ENCODE results near the gene ADAMTS16. TPM values are rescaled to one million over a fixed set of nuclear protein-coding genes. Genes with fewer than 3 reads are reported as not detected.
"Not testable (repeated sequence)": the region's sequence is repeated elsewhere in the genome, so short reads cannot be mapped to it uniquely, and the experiment has no call there.

ADAMTS16 gene
- polyA plus RNA-seq, 1 donor, result 1.2 TPM

DNA sequence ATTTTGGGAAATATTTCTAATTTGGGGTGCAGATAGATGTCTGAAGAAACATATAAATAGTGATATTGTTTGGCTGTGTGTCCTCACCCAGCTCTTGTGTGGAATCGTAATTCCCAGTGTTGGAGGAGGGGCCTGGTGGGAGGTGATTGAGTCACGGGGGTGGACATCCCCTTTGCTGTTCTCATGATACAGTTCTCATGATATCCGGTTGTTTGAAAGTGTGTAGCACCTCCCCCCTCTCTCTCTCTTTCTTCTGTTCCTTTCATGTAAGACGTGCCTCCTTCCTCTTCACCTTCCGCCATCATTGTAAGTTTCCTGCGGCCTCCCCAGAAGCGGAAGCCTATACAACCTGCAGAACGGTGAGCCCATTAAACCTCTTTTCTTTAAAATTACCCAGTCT is 11.4 kb upstream of the ADAMTS16 start:
- H3K9me3 ChIP-seq (ENCODE audit: control insufficient read depth, low read depth, low read length), result no peaks in the 10 kb centered on the region
- no peak overlapping the region for H3K27ac ChIP-seq (ENCODE audit: low read length)
- 60% methylated on average over 1 of the region's 8 CpGs for WGBS (ENCODE audit: insufficient coverage, low lambda C conversion rate)
- no peak for DNase-seq
- no peaks in the 10 kb centered on the region for H3K36me3 ChIP-seq (ENCODE audit: control insufficient read depth, insufficient read depth, low read length)
- H3K4me3 ChIP-seq (ENCODE audit: low read length), result no peak overlapping the region
- H3K27me3 ChIP-seq (ENCODE audit: control insufficient read depth, insufficient read depth, low read length), result no peaks in the 10 kb centered on the region
- H3K4me1 ChIP-seq (ENCODE audit: control insufficient read depth, insufficient read depth, low read length), result no peaks in the 10 kb centered on the region

DNA sequence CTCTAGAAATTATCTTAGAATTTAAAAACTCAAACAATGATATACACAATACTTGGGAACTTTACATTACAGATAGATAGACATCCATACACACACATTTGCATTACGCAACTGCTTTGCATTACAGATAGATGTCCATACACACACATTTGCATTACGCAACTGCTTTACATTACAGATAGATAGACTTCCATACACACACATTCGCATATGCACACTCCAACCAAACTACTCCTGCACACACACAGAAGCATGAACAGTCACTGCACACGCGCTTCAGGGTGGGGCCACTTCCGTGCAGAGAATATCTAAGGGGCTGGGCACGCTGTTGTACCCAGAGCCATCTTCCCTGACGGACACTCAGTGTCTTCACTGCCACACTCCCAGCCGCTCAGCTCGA is 7.9 kb upstream of the ADAMTS16 start:
- H3K9me3 ChIP-seq (ENCODE audit: control insufficient read depth, low read depth, low read length), result no peaks in the 10 kb centered on the region
- 0% methylated on average over 1 of the region's 10 CpGs for WGBS (ENCODE audit: insufficient coverage, low lambda C conversion rate)

DNA sequence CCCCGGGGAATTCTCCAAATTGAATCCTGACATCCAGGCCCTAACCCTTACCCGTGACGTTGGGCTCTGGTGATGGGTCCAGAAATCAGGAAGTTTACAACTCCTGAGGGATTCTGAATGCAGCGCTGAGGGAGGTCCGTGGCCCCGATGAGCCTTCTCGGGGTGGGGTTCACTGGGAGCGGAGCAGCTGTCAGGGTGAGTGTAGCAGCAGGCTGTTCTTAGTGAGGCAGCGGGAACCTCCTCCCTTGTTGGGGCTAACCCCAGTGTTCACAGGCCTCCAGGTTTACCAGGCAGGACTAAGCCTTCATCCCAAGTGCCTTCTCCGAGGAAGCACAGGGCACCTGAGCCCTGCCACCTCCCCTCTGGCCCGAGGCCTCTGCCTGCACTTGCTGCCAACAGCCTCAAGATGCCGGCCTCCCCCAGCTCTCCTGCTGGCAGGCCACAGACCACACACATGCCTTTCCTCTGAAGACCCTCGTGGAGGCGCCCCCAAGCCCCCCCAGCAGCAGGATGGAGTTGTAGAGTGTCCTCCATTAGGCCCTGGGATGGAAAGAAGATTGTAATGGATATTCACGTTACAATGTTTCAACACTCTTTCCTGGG is 7.3 kb upstream of the ADAMTS16 start:
- H3K27me3 ChIP-seq (ENCODE audit: control insufficient read depth, insufficient read depth, low read length), result no peaks in the 10 kb centered on the region
- WGBS (ENCODE audit: insufficient coverage, low lambda C conversion rate), result no CpG with 5 or more reads among the region's 15 CpGs
- H3K27ac ChIP-seq (ENCODE audit: low read length), result no peak overlapping the region
- DNase-seq, result no peak
- H3K4me3 ChIP-seq (ENCODE audit: low read length), result no peak overlapping the region
- H3K36me3 ChIP-seq (ENCODE audit: control insufficient read depth, insufficient read depth, low read length), result no peaks in the 10 kb centered on the region
- no peaks in the 10 kb centered on the region for H3K9me3 ChIP-seq (ENCODE audit: control insufficient read depth, low read depth, low read length)
- no peaks in the 10 kb centered on the region for H3K4me1 ChIP-seq (ENCODE audit: control insufficient read depth, insufficient read depth, low read length)

More for the DNA sequence above, 7.9 kb upstream of the ADAMTS16 start:
- Histone ChIP-seq H3K4me1 (ENCODE audit: control insufficient read depth, insufficient read depth, low read length) (no peaks in the 10 kb centered on the region), H3K27me3 (ENCODE audit: control insufficient read depth, insufficient read depth, low read length) (no peaks in the 10 kb centered on the region), H3K27ac (ENCODE audit: low read length) (no peak overlapping the region), H3K36me3 (ENCODE audit: control insufficient read depth, insufficient read depth, low read length) (no peaks in the 10 kb centered on the region), H3K4me3 (ENCODE audit: low read length) (no peak overlapping the region)
- DNase-seq, result no peak

DNA sequence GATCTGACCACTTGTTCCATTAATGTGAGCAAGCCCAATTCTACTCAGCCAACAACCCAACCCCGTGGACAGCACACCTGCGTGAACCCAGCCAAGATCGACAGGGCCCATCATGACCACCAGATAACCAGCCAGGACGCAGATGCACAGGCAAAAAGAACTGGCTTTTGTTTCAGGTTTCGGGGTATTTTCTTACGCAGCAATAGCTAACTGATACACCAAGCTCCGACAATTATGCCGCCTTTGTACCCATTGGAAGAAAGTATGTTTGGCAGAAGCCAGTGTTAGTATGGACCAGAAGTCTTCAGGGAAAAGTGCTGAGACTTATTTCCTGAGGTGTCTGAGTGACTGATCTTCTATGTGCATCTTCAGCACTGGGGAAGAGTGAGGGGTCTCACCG is 6.0 kb upstream of the ADAMTS16 start:
- no peak for DNase-seq
- no peak overlapping the region for H3K4me3 ChIP-seq (ENCODE audit: low read length)
- H3K36me3 ChIP-seq (ENCODE audit: control insufficient read depth, insufficient read depth, low read length), result no peaks in the 10 kb centered on the region
- 92% methylated on average over 2 of the region's 9 CpGs for WGBS (ENCODE audit: insufficient coverage, low lambda C conversion rate)
- peaks cover 3% of the 10 kb centered on the region for H3K27me3 ChIP-seq (ENCODE audit: control insufficient read depth, insufficient read depth, low read length)
- H3K4me1 ChIP-seq (ENCODE audit: control insufficient read depth, insufficient read depth, low read length), result no peaks in the 10 kb centered on the region
- no peaks in the 10 kb centered on the region for H3K9me3 ChIP-seq (ENCODE audit: control insufficient read depth, low read depth, low read length)
- H3K27ac ChIP-seq (ENCODE audit: low read length), result no peak overlapping the region

DNA sequence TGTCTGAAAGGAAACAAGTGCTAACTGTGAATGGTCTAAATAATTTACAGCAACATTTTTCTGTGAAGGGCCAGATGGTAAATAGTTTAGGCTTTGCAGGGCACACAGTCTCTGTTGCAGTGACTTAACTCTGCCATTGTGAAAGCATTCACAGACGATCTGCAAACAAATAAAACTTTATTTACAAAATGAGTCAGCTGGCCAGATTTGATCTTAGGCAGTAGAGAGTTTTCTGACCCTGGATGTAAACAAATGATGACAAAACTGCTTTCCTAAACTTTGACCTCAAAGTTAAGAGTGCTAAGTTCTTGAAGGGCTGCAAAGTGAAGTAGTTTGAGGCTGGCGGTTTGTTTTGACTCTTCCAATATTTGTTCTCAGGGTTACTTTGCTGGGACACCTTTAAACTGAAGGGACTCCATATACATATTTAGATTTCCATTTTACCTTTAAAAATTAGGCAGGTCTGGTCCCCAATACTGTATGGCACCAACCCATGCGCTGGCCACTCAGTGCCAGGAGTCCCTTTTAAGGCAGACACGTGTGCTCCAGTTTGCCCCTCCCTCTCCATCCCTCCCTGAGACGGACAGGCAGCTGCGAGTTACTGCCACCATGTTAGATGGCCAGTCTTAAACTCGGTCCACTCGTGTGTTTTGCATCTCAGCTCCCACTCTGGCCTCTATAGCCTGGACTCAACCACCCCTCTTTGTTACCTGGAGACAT is 4.0 kb upstream of the ADAMTS16 start:
- WGBS (ENCODE audit: insufficient coverage, low lambda C conversion rate), result 60% methylated on average over 1 of the region's 8 CpGs
- Histone ChIP-seq H3K36me3 (ENCODE audit: control insufficient read depth, insufficient read depth, low read length) (no peaks in the 10 kb centered on the region), H3K4me3 (ENCODE audit: low read length) (no peak overlapping the region), H3K9me3 (ENCODE audit: control insufficient read depth, low read depth, low read length) (peaks cover 3% of the 10 kb centered on the region), H3K27me3 (ENCODE audit: control insufficient read depth, insufficient read depth, low read length) (peaks cover 21% of the 10 kb centered on the region), H3K4me1 (ENCODE audit: control insufficient read depth, insufficient read depth, low read length) (peaks cover 2% of the 10 kb centered on the region), H3K27ac (ENCODE audit: low read length) (no peak overlapping the region)
- DNase-seq, result no peak

DNA sequence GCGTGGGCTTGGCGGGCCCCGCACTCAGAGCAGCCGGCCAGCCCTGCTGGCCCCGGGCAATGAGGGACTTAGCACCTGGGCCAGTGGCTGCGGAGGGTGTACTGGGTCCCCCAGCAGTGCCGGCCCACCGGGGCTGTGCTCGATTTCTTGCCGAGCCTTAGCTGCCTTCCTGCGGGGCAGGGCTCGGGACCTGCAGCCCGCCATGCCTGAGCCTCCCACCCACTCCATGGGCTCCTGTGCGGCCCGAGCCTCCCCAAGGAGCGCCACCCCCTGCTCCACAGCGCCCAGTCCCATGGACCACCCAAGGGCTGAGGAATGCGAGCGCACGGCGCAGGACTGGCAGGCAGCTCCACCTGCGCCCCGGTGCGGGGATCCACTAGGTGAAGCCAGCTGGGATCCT is 2.3 kb upstream of the ADAMTS16 start:
- H3K4me1 ChIP-seq (ENCODE audit: control insufficient read depth, insufficient read depth, low read length); H3K27ac ChIP-seq (ENCODE audit: low read length); H3K36me3 ChIP-seq (ENCODE audit: control insufficient read depth, insufficient read depth, low read length); H3K9me3 ChIP-seq (ENCODE audit: control insufficient read depth, low read depth, low read length); DNase-seq; H3K4me3 ChIP-seq (ENCODE audit: low read length): not testable (repeated sequence)
- WGBS (ENCODE audit: insufficient coverage, low lambda C conversion rate), result no CpG with 5 or more reads among the region's 24 CpGs
- H3K27me3 ChIP-seq (ENCODE audit: control insufficient read depth, insufficient read depth, low read length), result peaks cover 24% of the 10 kb centered on the region

DNA sequence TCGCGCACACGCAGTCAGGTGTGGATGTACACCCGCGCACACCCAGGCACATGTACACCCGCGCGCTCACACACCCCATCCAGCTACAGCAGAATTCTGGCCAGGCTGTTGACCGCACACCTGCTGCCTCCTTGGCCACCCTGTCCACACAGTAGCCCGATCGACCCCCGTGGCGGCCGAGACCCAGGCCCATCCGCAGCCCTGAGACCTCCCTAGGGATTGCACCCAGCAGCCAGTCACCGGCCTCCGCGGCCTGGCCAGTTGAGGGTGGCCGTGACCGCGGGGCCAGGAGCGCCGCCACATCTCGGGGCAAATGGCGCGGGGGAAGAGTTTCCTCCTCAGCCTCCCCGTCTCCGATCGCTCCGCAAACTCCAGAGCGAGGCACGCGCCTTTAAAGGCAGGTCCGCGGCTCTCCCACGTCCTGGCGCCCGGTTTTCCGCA is 774 bp upstream of the ADAMTS16 start:
- Histone ChIP-seq H3K27me3 (ENCODE audit: control insufficient read depth, insufficient read depth, low read length) (peaks cover 24% of the 10 kb centered on the region), H3K36me3 (ENCODE audit: control insufficient read depth, insufficient read depth, low read length) (no peaks in the 10 kb centered on the region), H3K27ac (ENCODE audit: low read length) (no peak overlapping the region), H3K4me3 (ENCODE audit: low read length) (no peak overlapping the region), H3K4me1 (ENCODE audit: control insufficient read depth, insufficient read depth, low read length) (peaks cover 2% of the 10 kb centered on the region), H3K9me3 (ENCODE audit: control insufficient read depth, low read depth, low read length) (peaks cover 3% of the 10 kb centered on the region)
- no CpG with 5 or more reads among the region's 39 CpGs for WGBS (ENCODE audit: insufficient coverage, low lambda C conversion rate)
- DNase-seq, result no peak

DNA sequence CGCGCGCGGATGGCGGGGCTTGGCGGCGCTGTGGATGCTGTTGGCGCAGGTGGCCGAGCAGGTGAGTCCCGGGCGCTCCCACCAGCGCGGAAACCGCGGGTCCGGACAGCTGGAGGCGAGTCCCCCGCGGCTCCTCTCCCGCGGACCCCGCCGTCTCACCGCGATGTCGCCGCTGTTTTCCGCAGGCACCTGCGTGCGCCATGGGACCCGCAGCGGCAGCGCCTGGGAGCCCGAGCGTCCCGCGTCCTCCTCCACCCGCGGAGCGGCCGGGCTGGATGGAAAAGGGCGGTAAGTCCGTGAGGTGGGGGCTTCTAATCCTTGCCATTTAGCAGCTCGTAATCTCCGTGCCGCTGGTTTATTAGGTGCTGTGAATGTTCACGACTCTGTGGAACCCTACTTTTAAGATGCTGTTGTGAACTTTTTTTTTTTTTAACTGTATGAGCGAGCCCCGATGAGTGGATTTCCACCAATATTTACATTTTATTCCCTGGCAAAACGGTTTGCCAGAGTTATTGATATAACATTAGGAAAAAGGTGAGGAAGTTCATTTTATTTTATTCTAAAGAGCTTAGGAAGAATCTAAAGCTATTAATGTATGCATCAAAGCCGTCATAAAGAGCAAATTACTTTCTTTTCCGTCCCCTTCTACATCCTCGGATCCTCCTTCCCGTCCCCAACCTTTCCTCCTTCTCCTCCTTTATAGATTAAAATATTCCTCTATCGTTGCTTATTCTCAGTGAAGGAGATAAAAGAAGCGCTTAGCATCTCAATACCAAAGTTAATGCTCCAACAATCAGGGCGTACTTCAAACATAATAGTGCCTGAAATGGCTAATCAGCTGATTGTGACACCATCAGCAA is 579 bp downstream of the ADAMTS16 start:
- H3K4me1 ChIP-seq (ENCODE audit: control insufficient read depth, insufficient read depth, low read length), result peaks cover 2% of the 10 kb centered on the region
- 0% methylated on average over 4 of the region's 57 CpGs for WGBS (ENCODE audit: insufficient coverage, low lambda C conversion rate)
- peaks cover 24% of the 10 kb centered on the region for H3K27me3 ChIP-seq (ENCODE audit: control insufficient read depth, insufficient read depth, low read length)
- peaks cover 3% of the 10 kb centered on the region for H3K9me3 ChIP-seq (ENCODE audit: control insufficient read depth, low read depth, low read length)
- H3K4me3 ChIP-seq (ENCODE audit: low read length), result no peak overlapping the region
- H3K36me3 ChIP-seq (ENCODE audit: control insufficient read depth, insufficient read depth, low read length), result no peaks in the 10 kb centered on the region
- H3K27ac ChIP-seq (ENCODE audit: low read length), result no peak overlapping the region
- DNase-seq, result no peak

DNA sequence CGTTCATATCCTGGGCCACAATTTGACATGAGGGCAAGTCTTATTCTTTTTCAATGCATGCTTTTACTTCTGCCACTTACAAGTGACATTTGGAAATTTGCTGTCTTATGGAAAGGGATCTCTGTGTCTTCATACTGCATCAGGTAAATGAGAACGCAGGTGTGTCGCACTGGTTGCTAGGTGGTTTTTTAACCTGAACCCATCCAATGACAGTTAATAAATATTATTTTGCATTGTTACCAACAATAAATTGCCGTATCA is 1.1 kb downstream of the ADAMTS16 start:
- Histone ChIP-seq H3K4me3 (ENCODE audit: low read length) (no peak overlapping the region), H3K9me3 (ENCODE audit: control insufficient read depth, low read depth, low read length) (peaks cover 3% of the 10 kb centered on the region), H3K27ac (ENCODE audit: low read length) (no peak overlapping the region), H3K36me3 (ENCODE audit: control insufficient read depth, insufficient read depth, low read length) (no peaks in the 10 kb centered on the region), H3K4me1 (ENCODE audit: control insufficient read depth, insufficient read depth, low read length) (peaks cover 2% of the 10 kb centered on the region), H3K27me3 (ENCODE audit: control insufficient read depth, insufficient read depth, low read length) (peaks cover 24% of the 10 kb centered on the region)
- no peak for DNase-seq
- 10% methylated on average over 1 of the region's 4 CpGs for WGBS (ENCODE audit: insufficient coverage, low lambda C conversion rate)

DNA sequence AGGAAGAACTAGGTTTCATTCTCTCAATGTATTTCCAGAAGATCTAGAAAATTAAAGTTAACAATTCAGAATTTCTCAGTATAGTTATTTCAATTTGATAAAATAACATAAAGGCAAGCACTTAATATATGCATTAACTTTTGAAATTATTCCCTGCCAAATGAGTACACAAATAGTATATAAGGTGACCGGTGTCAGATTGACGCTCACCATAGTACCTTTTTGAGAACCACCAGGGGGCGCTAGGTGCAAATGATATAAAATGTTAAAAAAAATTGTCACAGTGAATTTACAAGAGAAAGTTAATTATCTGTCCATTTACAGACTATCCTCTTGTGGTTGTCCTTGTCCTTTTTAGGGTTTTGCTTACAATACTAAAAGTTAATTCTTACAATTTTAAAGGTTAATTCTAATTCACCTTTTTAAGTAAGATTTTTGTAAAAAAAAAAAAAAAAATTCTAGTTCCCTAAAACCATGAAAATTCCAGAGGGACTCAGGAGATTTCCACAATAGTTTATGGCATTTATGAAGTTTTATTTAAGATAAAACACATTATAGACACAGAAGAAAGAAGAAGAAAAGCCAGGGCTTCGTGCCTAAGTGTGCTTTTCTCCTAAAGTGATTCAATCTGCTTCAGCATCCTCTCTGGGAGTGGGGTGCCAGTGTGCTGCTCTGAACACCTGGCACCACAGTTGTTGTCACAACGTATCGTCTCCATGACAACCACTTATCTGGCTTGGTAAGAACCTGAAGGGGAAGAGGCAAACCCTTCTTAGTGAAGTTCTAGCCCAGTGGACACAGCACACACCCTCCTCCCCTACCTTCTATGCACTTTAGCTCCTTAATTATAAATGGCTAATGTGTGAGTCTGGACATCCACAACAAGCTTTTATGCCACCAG is 1.7 kb downstream of the ADAMTS16 start:
- WGBS (ENCODE audit: insufficient coverage, low lambda C conversion rate), result 0% methylated on average over 3 of the region's 6 CpGs
- Histone ChIP-seq H3K36me3 (ENCODE audit: control insufficient read depth, insufficient read depth, low read length) (no peaks in the 10 kb centered on the region), H3K4me3 (ENCODE audit: low read length) (no peak overlapping the region)

More for the DNA sequence above, 1.7 kb downstream of the ADAMTS16 start:
- no peak overlapping the region for H3K27ac ChIP-seq (ENCODE audit: low read length)
- H3K27me3 ChIP-seq (ENCODE audit: control insufficient read depth, insufficient read depth, low read length), result peaks cover 24% of the 10 kb centered on the region
- H3K9me3 ChIP-seq (ENCODE audit: control insufficient read depth, low read depth, low read length), result peaks cover 3% of the 10 kb centered on the region
- peaks cover 2% of the 10 kb centered on the region for H3K4me1 ChIP-seq (ENCODE audit: control insufficient read depth, insufficient read depth, low read length)
- peak; percentile 29 to 32 for DNase-seq
